Prostate gland (tissue), 2 donors: ENCODE measurements around the gene BTNL2.

Source experiments
- CTCF ChIP-seq, 4 experiments: fragments of 200-600 bp in 2 of 4; fragments of 450-650 bp in 2 of 4; sonication (generic) in 2 of 4; IDR thresholded peaks; 1 replicate in 3 of 4; 2 replicates in 1 of 4; pipeline ENCODE4 v1.5.1; 2016 to 2019; ENCODE audit warnings: antibody characterized with exemption in 4 of 4, mild to moderate bottlenecking in 2 of 4, moderate library complexity in 2 of 4
- POLR2A ChIP-seq: fragments of 450-650 bp; IDR thresholded peaks from one replicate; pipeline ENCODE4 v1.6.1; 2016; ENCODE audit warnings: antibody characterized with exemption, mild to moderate bottlenecking
- POLR2AphosphoS5 ChIP-seq: sonication (generic); formaldehyde crosslinking; IDR thresholded peaks from one replicate; pipeline ENCODE4 v1.6.1; 2017; ENCODE audit warnings: antibody characterized with exemption

GRCh38 chr6:32382757-32383420 lies 24.1 kb downstream of the BTNL2 start:
- TF ChIP-seq CTCF (IDR thresholded peaks at IDR 0.05), result no peak
- no peak for TF ChIP-seq POLR2AphosphoS5
- TF ChIP-seq POLR2A, result no peak
